OCI-M1 (cell line): ENCODE results near the gene PGAP2.

ENCODE experiments used
- DNase-seq: peaks from one replicate; lab custom pipeline; 2025; lab: John Stamatoyannopoulos, UW

PGAP2 gene

GRCh38 chr11:3831378-3832239, 23.2 kb downstream of the PGAP2 start:
- DNase-seq = peak; percentile 33

- DNase-seq = no peak
Measured at GRCh38 chr11:3832816-3833215, 24.5 kb downstream of the PGAP2 start.

- peak; percentile 72 for DNase-seq
Measured at GRCh38 chr11:3833449-3833848, 25.1 kb downstream of the PGAP2 start.

- DNase-seq = no peak
Measured at GRCh38 chr11:3834349-3834663, 25.9 kb downstream of the PGAP2 start.

GRCh38 chr11:3834664-3835461, 26.5 kb downstream of the PGAP2 start:
- DNase-seq = peak; percentile 97

GRCh38 chr11:3835751-3836150, 27.4 kb downstream of the PGAP2 start:
- peak; percentile 62 for DNase-seq

GRCh38 chr11:3836903-3837302, 28.5 kb downstream of the PGAP2 start:
- DNase-seq = peak; percentile 41

DNA sequence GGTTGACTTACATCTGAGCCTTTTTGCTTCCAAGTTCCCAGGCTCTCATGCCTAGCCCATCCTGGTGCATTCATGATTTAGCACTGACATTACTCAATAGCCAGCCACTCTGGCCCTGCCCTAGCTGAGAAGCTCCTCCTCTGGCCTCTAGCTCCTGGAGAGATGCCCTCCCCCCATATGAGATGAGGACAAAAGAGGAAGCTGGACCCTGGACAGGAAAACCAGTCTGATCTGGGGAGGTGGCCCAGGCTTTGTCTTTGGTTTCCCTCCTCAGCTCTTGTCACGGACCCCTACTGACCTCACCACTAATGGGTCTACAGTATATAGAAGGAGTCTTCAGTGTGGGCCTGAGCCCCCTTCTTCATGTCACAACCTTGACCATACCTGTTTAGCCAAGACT, 29.4 kb downstream of the PGAP2 start:
- DNase-seq = peak; percentile 98

- peak; percentile 58 for DNase-seq
Measured at GRCh38 chr11:3838504-3838903, 30.1 kb downstream of the PGAP2 start.

GRCh38 chr11:3840004-3840869, 31.9 kb downstream of the PGAP2 start:
- DNase-seq = peak; percentile 71

GRCh38 chr11:3840870-3841425, 32.6 kb downstream of the PGAP2 start, which contains the start of gene RHOG:
Gene RHOG (minus strand): TSS chr11:3840959. CDS start chr11:3828138, 12,821 bp downstream.
- peak; percentile 97 for DNase-seq

- DNase-seq = peak; percentile 96
Measured at GRCh38 chr11:3841426-3842350, 33.3 kb downstream of the PGAP2 start.

- no peak for DNase-seq
Measured at GRCh38 chr11:3843326-3843725, 35.0 kb downstream of the PGAP2 start.

- no peak for DNase-seq
Measured at GRCh38 chr11:3845246-3845645, 36.9 kb downstream of the PGAP2 start.

GRCh38 chr11:3845670-3846069, 37.3 kb downstream of the PGAP2 start:
- DNase-seq = no peak

GRCh38 chr11:3849297-3849874, 41.0 kb downstream of the PGAP2 start:
- peak; percentile 82 for DNase-seq

- no peak for DNase-seq
Measured at GRCh38 chr11:3853545-3853842, 45.1 kb downstream of the PGAP2 start.

GRCh38 chr11:3853899-3854659, 45.7 kb downstream of the PGAP2 start:
- peak; percentile 60 for DNase-seq

DNA sequence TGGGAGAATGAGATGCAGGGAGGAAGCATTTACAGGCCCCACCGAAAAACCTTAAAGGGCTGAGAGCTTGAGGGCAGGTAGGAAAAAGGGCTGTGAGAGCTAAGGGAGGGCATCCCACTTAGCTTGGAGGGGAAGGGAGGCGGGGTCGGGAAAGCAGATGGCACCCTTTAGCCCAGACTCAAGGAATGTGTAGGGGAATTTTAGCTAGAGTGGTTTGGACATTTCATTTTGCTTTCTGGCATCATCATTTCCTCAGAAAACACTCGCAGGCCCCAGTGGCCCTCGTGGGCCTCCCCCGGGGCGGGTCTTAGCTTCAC, 46.3 kb downstream of the PGAP2 start:
- no peak for DNase-seq
